DND-41 (cell line): ENCODE data around the gene DNAJC5.

Experiments
- EZH2 ChIP-seq: IDR thresholded peaks from 3 replicates; pipeline ENCODE4 v1.6.1; 2012; ENCODE audit warnings: borderline replicate concordance, low read depth, mild to moderate bottlenecking, moderate library complexity, low read length, inconsistent platforms; ENCODE audit not compliant: severe bottlenecking
- TF ChIP-seq, protein P1 (sequence below): IDR thresholded peaks from 2 replicates; pipeline ENCODE4 v1.5.1; 2012; ENCODE audit warnings: borderline replicate concordance, low read length, moderate library complexity, mild to moderate bottlenecking; ENCODE audit not compliant: poor library complexity, severe bottlenecking; ENCODE audit errors: extremely low read depth

DNA sequence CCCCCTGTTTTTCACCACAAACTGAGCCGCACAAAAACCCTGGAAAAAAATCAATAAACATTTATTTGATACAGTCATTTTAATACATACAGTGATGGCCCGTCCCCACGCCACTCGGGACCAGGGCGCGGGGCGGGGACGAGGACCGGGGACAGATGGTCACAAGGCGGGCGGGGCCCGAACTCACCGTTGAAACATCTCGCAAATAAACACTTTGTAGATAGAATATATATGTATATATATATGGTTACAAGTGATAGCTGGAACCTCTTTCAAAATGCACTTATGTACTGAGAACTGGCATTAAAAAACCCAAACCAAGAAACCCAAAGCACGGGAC, 61.7 kb downstream of the DNAJC5 start:
- TF ChIP-seq, protein P1, sequence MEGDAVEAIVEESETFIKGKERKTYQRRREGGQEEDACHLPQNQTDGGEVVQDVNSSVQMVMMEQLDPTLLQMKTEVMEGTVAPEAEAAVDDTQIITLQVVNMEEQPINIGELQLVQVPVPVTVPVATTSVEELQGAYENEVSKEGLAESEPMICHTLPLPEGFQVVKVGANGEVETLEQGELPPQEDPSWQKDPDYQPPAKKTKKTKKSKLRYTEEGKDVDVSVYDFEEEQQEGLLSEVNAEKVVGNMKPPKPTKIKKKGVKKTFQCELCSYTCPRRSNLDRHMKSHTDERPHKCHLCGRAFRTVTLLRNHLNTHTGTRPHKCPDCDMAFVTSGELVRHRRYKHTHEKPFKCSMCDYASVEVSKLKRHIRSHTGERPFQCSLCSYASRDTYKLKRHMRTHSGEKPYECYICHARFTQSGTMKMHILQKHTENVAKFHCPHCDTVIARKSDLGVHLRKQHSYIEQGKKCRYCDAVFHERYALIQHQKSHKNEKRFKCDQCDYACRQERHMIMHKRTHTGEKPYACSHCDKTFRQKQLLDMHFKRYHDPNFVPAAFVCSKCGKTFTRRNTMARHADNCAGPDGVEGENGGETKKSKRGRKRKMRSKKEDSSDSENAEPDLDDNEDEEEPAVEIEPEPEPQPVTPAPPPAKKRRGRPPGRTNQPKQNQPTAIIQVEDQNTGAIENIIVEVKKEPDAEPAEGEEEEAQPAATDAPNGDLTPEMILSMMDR: no peak
- TF ChIP-seq EZH2: no peak
